Endodermal cell (in vitro differentiated cells): ENCODE measurements around the gene ZNF107. TPM values are rescaled to one million over a fixed set of nuclear protein-coding genes. Genes with fewer than 3 reads are reported as not detected.

Experiments used
- DNase-seq: peaks from one replicate; pipeline ENCODE4 v3.0.0-alpha.2; 2017
- H3K27ac ChIP-seq: 2 replicates; pipeline ENCODE4 v1.5.1; 2013; ENCODE audit warnings: mild to moderate bottlenecking, low read depth, low read length, moderate library complexity
- H3K27me3 ChIP-seq: 2 replicates; pipeline ENCODE4 v1.6.1; 2013; ENCODE audit warnings: mild to moderate bottlenecking, low read length, moderate library complexity; ENCODE audit not compliant: insufficient read depth, control insufficient read depth, poor library complexity, severe bottlenecking
- H3K36me3 ChIP-seq: 2 replicates; pipeline ENCODE4 v1.7.0; 2013; ENCODE audit warnings: mild to moderate bottlenecking, low read length, moderate library complexity; ENCODE audit not compliant: control insufficient read depth, insufficient read depth
- H3K4me1 ChIP-seq: one replicate; pipeline ENCODE4 v1.7.0; 2013; ENCODE audit warnings: low read length; ENCODE audit not compliant: control insufficient read depth, insufficient read depth
- H3K4me3 ChIP-seq: 2 replicates; pipeline ENCODE4 v1.5.1; 2013; ENCODE audit warnings: mild to moderate bottlenecking, low read length, moderate library complexity
- H3K9ac ChIP-seq: 2 replicates; pipeline ENCODE4 v1.6.1; 2013; ENCODE audit warnings: mild to moderate bottlenecking, low read length, moderate library complexity; ENCODE audit not compliant: poor library complexity, severe bottlenecking; ENCODE audit errors: extremely low read depth
- H3K9me3 ChIP-seq: 2 replicates; pipeline ENCODE4 v1.6.1; 2013; ENCODE audit warnings: mild to moderate bottlenecking, low read length, moderate library complexity; ENCODE audit not compliant: control insufficient read depth
- H3K27ac Mint-ChIP-seq: 2 replicates; pipeline ENCODE4 v1.8.0; 2020; ENCODE audit warnings: mixed read lengths
- H3K27me3 Mint-ChIP-seq: 2 replicates; pipeline ENCODE4 v1.8.0; 2021; ENCODE audit warnings: mild to moderate bottlenecking, mixed read lengths; ENCODE audit not compliant: insufficient read depth
- H3K36me3 Mint-ChIP-seq: 2 replicates; pipeline ENCODE4 v1.8.0; 2020; ENCODE audit warnings: low read depth, mixed read lengths
- H3K4me1 Mint-ChIP-seq: 2 replicates; pipeline ENCODE4 v1.8.0; 2020; ENCODE audit warnings: mixed read lengths
- H3K4me3 Mint-ChIP-seq: 2 replicates; pipeline ENCODE4 v1.8.0; 2020; ENCODE audit warnings: mild to moderate bottlenecking, moderate library complexity, mixed read lengths
- H3K9me3 Mint-ChIP-seq: 2 replicates; pipeline ENCODE4 v1.8.0; 2020; ENCODE audit warnings: mild to moderate bottlenecking, mixed read lengths
- CTCF ChIP-seq: fragments of 200-600 bp; sonication (generic); conservative IDR thresholded peaks from 2 replicates; pipeline ENCODE4 v1.5.0; 2021; ENCODE audit warnings: antibody characterized with exemption, mild to moderate bottlenecking
- WGBS, 2 experiments: methylation state at CpG; one replicate each; pipeline versions ENCODE4 v1.1.5 to v1.1.7; 2013; ENCODE audit warnings: missing lambda C conversion rate in 2 of 2, mixed read lengths in 1 of 2; ENCODE audit not compliant: insufficient coverage in 1 of 2, insufficient read length in 1 of 2; 5-methylcytosine and 5-hydroxymethylcytosine counted together
- total RNA-seq, 2 donors: library from RNA; stranded (reverse); fragmentation: NEBNext Ultra II Directional in 1 of 2; extraction: Animal tissue kit (Norgen Biotek cat#: 25700) in 1 of 2; gene quantifications; 2 replicates in 1 of 2; 3 replicates in 1 of 2; pipeline ENCODE4 v1.2.1, GENCODE V29; 2021

Gene ZNF107
- total RNA-seq, 2 donors from 2014 or later, result 16.9 to 17.9 TPM

- H3K27ac ChIP-seq, result no peak overlapping the region
- H3K9me3 Mint-ChIP-seq, result peaks cover 74% of the 10 kb centered on the region
- H3K27me3 ChIP-seq, result no peaks in the 10 kb centered on the region
- no peaks in the 10 kb centered on the region for H3K4me1 ChIP-seq
- H3K27me3 Mint-ChIP-seq, result no peaks in the 10 kb centered on the region
- no peak overlapping the region for H3K27ac Mint-ChIP-seq
- no peaks in the 10 kb centered on the region for H3K36me3 ChIP-seq
- peaks cover 19% of the 10 kb centered on the region for H3K9me3 ChIP-seq
- H3K36me3 Mint-ChIP-seq, result no peaks in the 10 kb centered on the region
- H3K9ac ChIP-seq, result no peak overlapping the region
- no peaks in the 10 kb centered on the region for H3K4me1 Mint-ChIP-seq
- 69 to 86% methylated on average over 2 of the region's 2 CpGs for WGBS, 2 experiments
- DNase-seq, result no peak
- TF ChIP-seq CTCF, result no peak
- H3K4me3 ChIP-seq, result no peak overlapping the region
- no peak overlapping the region for H3K4me3 Mint-ChIP-seq
These were observed 39.4 kb upstream of the ZNF107 start for GRCh38 chr7:64626557-64626956.

- Mint-ChIP-seq H3K4me3 (no peak overlapping the region), H3K9me3 (peaks cover 58% of the 10 kb centered on the region), H3K27ac (no peak overlapping the region), H3K4me1 (no peaks in the 10 kb centered on the region), H3K27me3 (no peaks in the 10 kb centered on the region), H3K36me3 (no peaks in the 10 kb centered on the region)
- H3K9ac ChIP-seq, result no peak overlapping the region
- no peaks in the 10 kb centered on the region for H3K36me3 ChIP-seq
- H3K4me1 ChIP-seq, result no peaks in the 10 kb centered on the region
- no peak for TF ChIP-seq CTCF
- H3K27ac ChIP-seq, result no peak overlapping the region
- DNase-seq, result no peak
- H3K9me3 ChIP-seq, result peaks cover 10% of the 10 kb centered on the region
- H3K27me3 ChIP-seq, result no peaks in the 10 kb centered on the region
- H3K4me3 ChIP-seq, result no peak overlapping the region
These were observed 37.7 kb upstream of the ZNF107 start for GRCh38 chr7:64628192-64628591.

- Histone ChIP-seq H3K4me3 (no peak overlapping the region), H3K27ac (no peak overlapping the region), H3K9me3 (peaks cover 16% of the 10 kb centered on the region), H3K9ac (no peak overlapping the region), H3K27me3 (no peaks in the 10 kb centered on the region), H3K36me3 (no peaks in the 10 kb centered on the region), H3K4me1 (no peaks in the 10 kb centered on the region)
- Mint-ChIP-seq H3K9me3 (peaks cover 53% of the 10 kb centered on the region), H3K4me3 (no peak overlapping the region), H3K27ac (no peak overlapping the region), H3K4me1 (no peaks in the 10 kb centered on the region), H3K36me3 (no peaks in the 10 kb centered on the region), H3K27me3 (no peaks in the 10 kb centered on the region)
- DNase-seq, result no peak
- WGBS, 2 experiments, result 62 to 83% methylated on average over 3 of the region's 3 CpGs
- TF ChIP-seq CTCF, result no peak
These were observed 37.2 kb upstream of the ZNF107 start for GRCh38 chr7:64628721-64629120.
